Tibial artery (tissue), 4 donors: ENCODE measurements around the gene SLC7A14.

Experiments used
- DNase-seq, 2 donors: peaks; one replicate each; pipeline ENCODE4 v3.0.0-alpha.2; 2019
- H3K27ac ChIP-seq, 2 donors: fragments of 200-600 bp; sonication (generic) in 1 of 2; 1 replicate in 1 of 2; 2 replicates in 1 of 2; pipeline ENCODE4 v1.5.1; 2018 to 2019; ENCODE audit warnings: mild to moderate bottlenecking in 1 of 2
- H3K27me3 ChIP-seq, 2 donors: fragments of 200-600 bp; sonication (generic) in 1 of 2; one replicate each; pipeline versions ENCODE4 v1.5.1 to v1.6.0; 2016 to 2019
- H3K36me3 ChIP-seq, 3 donors: fragments of 200-600 bp; sonication (generic) in 2 of 3; one replicate each; pipeline ENCODE4 v1.5.1; 2016 to 2019; ENCODE audit warnings: mild to moderate bottlenecking in 2 of 3
- H3K4me1 ChIP-seq, 4 donors: fragments of 200-600 bp; sonication (generic) in 2 of 4; 1 replicate in 3 of 4; 2 replicates in 1 of 4; pipeline ENCODE4 v1.5.1; 2016 to 2019
- H3K4me3 ChIP-seq, 2 donors: fragments of 200-600 bp; sonication (generic) in 1 of 2; 1 replicate in 1 of 2; 2 replicates in 1 of 2; pipeline ENCODE4 v1.5.1; 2018 to 2019; ENCODE audit warnings: mild to moderate bottlenecking in 2 of 2
- H3K9me3 ChIP-seq, 3 donors: fragments of 200-600 bp; sonication (generic) in 1 of 3; one replicate each; pipeline ENCODE4 v1.5.1; 2016 to 2019
- intact Hi-C: fragments of 100-400 bp; cut with DNase I; formaldehyde crosslinking; loops from one replicate; pipeline ENCODE4 v1.15.0; 2023; ENCODE audit warnings: low total_unique reads
- TF ChIP-seq, protein P1 (sequence below), 2 experiments: fragments of 200-600 bp in 1 of 2; fragments of 450-650 bp in 1 of 2; IDR thresholded peaks; one replicate each; pipeline ENCODE4 v1.5.1; 2017 to 2019; ENCODE audit warnings: antibody characterized with exemption in 2 of 2, mild to moderate bottlenecking in 1 of 2, moderate library complexity in 1 of 2

SLC7A14 gene

GRCh38 chr3:170603770-170604510 lies 18.1 kb upstream of the SLC7A14 start:
- intact Hi-C loops, result no loop called here
- Histone ChIP-seq H3K9me3 (no peaks in the 10 kb centered on the region), H3K4me3 (no peak overlapping the region), H3K4me1 (no peaks in the 10 kb centered on the region), H3K27ac (no peak overlapping the region), H3K27me3 (no peaks in the 10 kb centered on the region), H3K36me3 (no peaks in the 10 kb centered on the region)
- DNase-seq, result no peak
- TF ChIP-seq, protein P1, sequence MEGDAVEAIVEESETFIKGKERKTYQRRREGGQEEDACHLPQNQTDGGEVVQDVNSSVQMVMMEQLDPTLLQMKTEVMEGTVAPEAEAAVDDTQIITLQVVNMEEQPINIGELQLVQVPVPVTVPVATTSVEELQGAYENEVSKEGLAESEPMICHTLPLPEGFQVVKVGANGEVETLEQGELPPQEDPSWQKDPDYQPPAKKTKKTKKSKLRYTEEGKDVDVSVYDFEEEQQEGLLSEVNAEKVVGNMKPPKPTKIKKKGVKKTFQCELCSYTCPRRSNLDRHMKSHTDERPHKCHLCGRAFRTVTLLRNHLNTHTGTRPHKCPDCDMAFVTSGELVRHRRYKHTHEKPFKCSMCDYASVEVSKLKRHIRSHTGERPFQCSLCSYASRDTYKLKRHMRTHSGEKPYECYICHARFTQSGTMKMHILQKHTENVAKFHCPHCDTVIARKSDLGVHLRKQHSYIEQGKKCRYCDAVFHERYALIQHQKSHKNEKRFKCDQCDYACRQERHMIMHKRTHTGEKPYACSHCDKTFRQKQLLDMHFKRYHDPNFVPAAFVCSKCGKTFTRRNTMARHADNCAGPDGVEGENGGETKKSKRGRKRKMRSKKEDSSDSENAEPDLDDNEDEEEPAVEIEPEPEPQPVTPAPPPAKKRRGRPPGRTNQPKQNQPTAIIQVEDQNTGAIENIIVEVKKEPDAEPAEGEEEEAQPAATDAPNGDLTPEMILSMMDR (IDR thresholded peaks at IDR 0.05), result no peak

DNA sequence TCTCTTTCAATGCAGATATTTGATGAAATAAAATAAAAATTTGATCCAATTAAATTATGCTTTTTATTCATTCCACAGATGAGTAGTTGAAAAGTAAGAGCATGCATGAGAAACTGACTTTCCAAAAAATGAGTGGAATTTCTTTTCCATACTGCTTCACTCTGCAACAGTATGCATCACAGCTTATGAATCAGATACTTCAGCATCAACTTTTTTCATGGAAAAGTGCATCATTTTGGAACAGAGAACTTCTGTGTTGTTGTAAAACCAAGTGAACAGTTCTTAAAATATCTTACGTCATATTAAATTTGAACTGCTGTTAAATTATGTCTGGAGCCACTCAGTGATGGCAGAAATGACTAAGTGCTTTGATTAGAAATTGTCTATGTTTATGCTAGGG lies 16.7 kb upstream of the SLC7A14 start:
- TF ChIP-seq, protein P1 (IDR thresholded peaks at IDR 0.05), result no peak
- Histone ChIP-seq H3K27me3 (no peaks in the 10 kb centered on the region), H3K27ac (no peak overlapping the region), H3K36me3 (no peaks in the 10 kb centered on the region), H3K4me1 (no peaks in the 10 kb centered on the region), H3K4me3 (no peak overlapping the region), H3K9me3 (no peaks in the 10 kb centered on the region)
- intact Hi-C loops, result no loop called here
- DNase-seq, result no peak

DNA sequence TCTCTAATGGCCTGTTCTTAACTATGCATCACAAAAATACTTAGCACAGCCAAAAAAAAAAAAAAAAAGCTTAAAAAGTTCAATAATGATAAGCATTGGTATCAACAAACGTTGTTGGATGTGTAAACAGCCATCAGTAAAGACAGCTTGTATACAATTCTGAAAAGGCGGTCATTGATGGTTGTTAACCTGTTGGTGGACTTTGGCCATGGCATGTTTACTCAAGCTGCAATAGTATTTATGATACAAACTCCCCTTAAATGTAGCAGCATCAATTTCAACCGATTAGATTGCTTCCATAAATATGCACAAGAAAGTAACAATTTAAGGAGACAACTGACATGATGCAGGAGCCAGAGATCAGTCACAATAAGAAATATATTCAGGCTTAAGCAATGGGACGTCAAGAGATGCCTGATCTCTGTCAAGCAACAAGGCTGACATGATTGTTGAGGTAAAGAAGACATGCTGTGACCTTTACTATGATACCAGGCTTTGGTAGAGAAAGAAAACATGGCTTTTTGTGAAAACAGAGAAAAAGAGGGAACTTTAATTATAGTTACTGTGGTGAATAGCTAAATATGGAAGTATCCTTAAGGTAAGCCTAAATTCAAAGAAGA lies 14.2 kb upstream of the SLC7A14 start:
- no peak for DNase-seq

DNA sequence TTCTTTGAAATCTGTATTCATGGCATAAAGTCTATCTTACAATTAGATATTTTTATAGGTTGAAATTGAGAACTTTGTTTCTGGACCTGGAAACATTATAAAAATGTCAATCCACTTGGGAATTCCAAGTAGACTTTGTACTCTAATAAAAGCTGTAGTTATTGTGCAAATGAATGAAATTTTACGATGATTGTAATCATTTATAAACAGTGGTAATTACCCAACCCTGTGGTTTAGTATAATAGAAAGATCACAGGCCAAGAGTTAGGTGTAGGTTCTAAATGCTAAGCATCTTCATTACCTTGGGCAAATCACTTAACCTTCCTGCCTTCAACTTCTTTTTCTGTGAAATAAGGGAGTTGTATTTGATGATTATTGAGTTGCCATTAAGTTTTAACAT lies 13.2 kb upstream of the SLC7A14 start:
- no peaks in the 10 kb centered on the region for H3K9me3 ChIP-seq
- H3K4me1 ChIP-seq, result no peaks in the 10 kb centered on the region
- H3K27me3 ChIP-seq, result no peaks in the 10 kb centered on the region
- no peaks in the 10 kb centered on the region for H3K36me3 ChIP-seq
- TF ChIP-seq, protein P1 (IDR thresholded peaks at IDR 0.05), result no peak
- H3K27ac ChIP-seq, result no peak overlapping the region
- no peak overlapping the region for H3K4me3 ChIP-seq
- intact Hi-C loops, result no loop called here
- DNase-seq, result no peak

More for the DNA sequence above, 14.2 kb upstream of the SLC7A14 start:
- H3K36me3 ChIP-seq, result no peaks in the 10 kb centered on the region
- intact Hi-C loops, result no loop called here
- TF ChIP-seq, protein P1 (IDR thresholded peaks at IDR 0.05), result no peak
- no peak overlapping the region for H3K4me3 ChIP-seq
- H3K4me1 ChIP-seq, result no peaks in the 10 kb centered on the region
- H3K27ac ChIP-seq, result no peak overlapping the region
- H3K27me3 ChIP-seq, result no peaks in the 10 kb centered on the region
- H3K9me3 ChIP-seq, result no peaks in the 10 kb centered on the region

GRCh38 chr3:170598091-170598502 lies 12.2 kb upstream of the SLC7A14 start:
- Histone ChIP-seq H3K36me3 (no peaks in the 10 kb centered on the region), H3K9me3 (no peaks in the 10 kb centered on the region), H3K27me3 (no peaks in the 10 kb centered on the region), H3K4me1 (no peaks in the 10 kb centered on the region), H3K27ac (no peak overlapping the region), H3K4me3 (no peak overlapping the region)
- DNase-seq, result no peak
- TF ChIP-seq, protein P1 (IDR thresholded peaks at IDR 0.05), result no peak
- intact Hi-C loops, result no loop called here
